Parietal lobe (tissue), 2 donors: ENCODE data around the gene INPP5B. TPM values are rescaled to one million over a fixed set of nuclear protein-coding genes. Genes with fewer than 3 reads are reported as not detected.

Source experiments
- small RNA-seq: library from RNA; depleted of rRNA; stranded (forward); fragments of <200 nt; gene quantifications from one replicate; pipeline ENCODE3, GENCODE V24; 2014; ENCODE audit warnings: low replicate concordance
- total RNA-seq: library from RNA; depleted of rRNA; stranded (reverse); fragments of >200 nt; gene quantifications from one replicate; pipeline ENCODE4 v1.2.3, GENCODE V29; 2014

INPP5B gene
- total RNA-seq = 22.2 TPM

DNA sequence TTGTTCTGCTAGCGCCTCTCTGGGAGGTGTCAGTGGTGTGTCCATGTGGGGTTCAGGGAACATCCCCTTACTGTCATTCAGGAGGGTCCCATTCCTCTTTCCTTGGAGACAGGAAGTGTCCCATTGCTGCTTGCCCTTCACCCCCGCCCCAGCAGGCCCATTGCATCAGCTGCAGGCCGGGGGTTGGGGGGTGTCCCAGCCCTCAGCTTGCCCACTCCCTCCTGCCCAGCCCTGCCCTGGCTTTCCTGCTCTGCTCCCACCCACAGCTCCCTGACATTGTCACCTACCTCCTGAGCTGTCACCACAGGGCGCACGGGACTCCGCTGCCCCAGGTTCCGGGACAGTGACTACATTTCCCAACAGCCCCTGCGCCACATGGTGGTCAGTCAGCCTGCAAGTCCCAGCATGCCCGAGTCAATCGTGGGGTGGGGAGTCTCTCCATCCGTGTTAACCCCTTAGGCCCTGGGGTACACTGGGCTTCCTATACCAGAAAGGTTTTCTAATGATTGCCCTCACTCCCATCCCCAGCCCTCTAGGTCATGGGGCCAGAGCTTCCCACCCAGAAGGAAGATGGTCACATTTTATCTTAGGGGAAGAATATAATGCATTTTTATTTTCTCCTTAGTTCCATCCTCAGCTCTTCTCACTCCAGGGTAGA is at the start of gene INPP5B:
Gene INPP5B (minus strand): TSS at position 351 of the 658 bp plus-strand sequence. CDS start 745 bp downstream, outside the sequence.

DNA sequence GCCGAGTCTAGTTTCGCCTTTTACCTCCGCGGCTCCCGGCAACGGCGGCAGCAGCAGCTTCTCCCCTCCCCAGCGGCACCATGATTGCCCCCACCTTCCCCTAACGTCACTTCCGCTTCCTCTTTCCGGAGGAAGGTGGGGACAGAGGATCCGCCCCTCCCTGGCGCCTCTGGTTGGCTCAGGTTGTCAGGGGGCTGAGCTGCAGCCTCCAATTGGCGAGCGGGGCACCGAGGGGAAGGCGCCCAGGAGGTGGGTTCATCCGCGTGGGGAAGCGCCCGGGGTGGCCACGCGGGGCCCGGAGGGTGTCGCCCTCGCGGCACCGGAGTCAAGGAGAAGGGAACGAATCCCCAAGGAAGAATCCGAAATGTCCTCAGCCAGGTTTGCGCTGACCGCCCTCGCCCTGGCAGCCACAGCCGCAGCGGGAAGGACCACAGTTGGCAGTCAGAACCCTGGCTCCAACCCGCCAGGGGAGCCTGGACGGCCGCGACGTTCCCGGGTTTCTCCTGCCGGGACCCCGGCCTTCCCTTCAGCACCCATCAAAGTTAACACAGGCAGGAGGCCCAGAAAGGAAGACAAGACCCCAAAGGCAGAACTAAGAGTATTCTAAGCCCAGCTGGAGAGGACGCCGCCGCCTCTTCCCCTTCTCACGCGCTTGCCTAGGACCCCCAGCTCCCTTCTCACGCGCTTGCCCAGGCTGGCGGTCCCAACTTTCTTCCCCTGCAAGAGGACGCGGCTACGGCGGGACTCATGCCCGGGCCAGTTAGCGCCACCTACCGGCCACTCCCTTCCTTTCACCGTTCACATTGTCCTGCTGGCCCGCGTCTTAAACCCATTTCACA is 87.1 kb downstream of the INPP5B start, which contains the start of gene MTF1:
Gene MTF1 (minus strand): TSS at position 86 of the 839 bp plus-strand sequence. CDS start 1,934 bp downstream, outside the sequence.

Small RNAs within 50 kb of the gene (small RNA-seq; reads per million reads assigned to genes)
- gene RF00017 = not detected
- not detected for gene RF00092
- gene RNU6-510P = not detected
- not detected for gene RNU6-584P

Other genes with a start within 250 kb of the INPP5B start
- 11.9 TPM for gene EPHA10, start 181.9 kb downstream of the INPP5B start, total RNA-seq
- 41.0 TPM for gene MANEAL, start 153.2 kb downstream of the INPP5B start, total RNA-seq
- gene C1orf122, start 139.3 kb downstream of the INPP5B start, total RNA-seq = 10.3 TPM
- 11.0 TPM for gene YRDC, start 138.8 kb downstream of the INPP5B start, total RNA-seq
- 5.0 TPM for gene MTF1, start 87.5 kb downstream of the INPP5B start, total RNA-seq
- gene SF3A3, start 43.0 kb upstream of the INPP5B start, total RNA-seq = 78.3 TPM
- gene FHL3, start 58.5 kb upstream of the INPP5B start, total RNA-seq = 8.8 TPM
- gene UTP11, start 65.7 kb upstream of the INPP5B start, total RNA-seq = 33.5 TPM
- gene POU3F1, start 99.7 kb upstream of the INPP5B start, total RNA-seq = 5.9 TPM